Measurements from ENCODE around the gene SMIM3.
"Not testable (repeated sequence)": the region's sequence is repeated elsewhere in the genome, so short reads cannot be mapped to it uniquely, and the experiment has no call there.

SMIM3 gene

GRCh38 chr5:150778517-150779396 lies at the start of gene SMIM3:
Gene SMIM3, plus strand, starts transcription at chr5:150778757. Its CDS starts 16,684 bp downstream, at chr5:150795441.
- DNase-seq, result peak; percentile 73

GRCh38 chr5:150729859-150730258 lies 48.7 kb upstream of the SMIM3 start:
- no peak for DNase-seq

- no peak for DNase-seq
Measured at GRCh38 chr5:150731669-150732242, 46.8 kb upstream of the SMIM3 start.

GRCh38 chr5:150734579-150735384 lies 43.8 kb upstream of the SMIM3 start:
- no peak for DNase-seq

- DNase-seq, result no peak
Measured at GRCh38 chr5:150738862-150739261, 39.7 kb upstream of the SMIM3 start.

- no peak for DNase-seq
Measured at GRCh38 chr5:150740992-150741391, 37.6 kb upstream of the SMIM3 start.

GRCh38 chr5:150742455-150743141 lies 36.0 kb upstream of the SMIM3 start:
- DNase-seq, result not testable (repeated sequence)

GRCh38 chr5:150743142-150743488 lies 35.4 kb upstream of the SMIM3 start:
- not testable (repeated sequence) for DNase-seq

- no peak for DNase-seq
Measured at GRCh38 chr5:150750469-150750868, 28.1 kb upstream of the SMIM3 start.

- DNase-seq, result no peak
Measured at GRCh38 chr5:150751096-150751891, 27.3 kb upstream of the SMIM3 start.

- DNase-seq, result no peak
Measured at GRCh38 chr5:150753463-150753862, 25.1 kb upstream of the SMIM3 start.

- no peak for DNase-seq
Measured at GRCh38 chr5:150753863-150754262, 24.7 kb upstream of the SMIM3 start.

GRCh38 chr5:150757087-150757649 lies 21.4 kb upstream of the SMIM3 start:
- DNase-seq, result no peak

- DNase-seq, result no peak
Measured at GRCh38 chr5:150758203-150758530, 20.4 kb upstream of the SMIM3 start.

- peak; percentile 93 for DNase-seq
Measured at GRCh38 chr5:150758531-150759333, 19.8 kb upstream of the SMIM3 start, which contains the start of gene DCTN4. Gene DCTN4, minus strand, starts transcription at chr5:150759017. Its CDS starts 24 bp downstream, at chr5:150758993.

- DNase-seq, result no peak
Measured at GRCh38 chr5:150759334-150759583, 19.3 kb upstream of the SMIM3 start.

- no peak for DNase-seq
Measured at GRCh38 chr5:150762211-150762610, 16.3 kb upstream of the SMIM3 start.

- DNase-seq, result no peak
Measured at GRCh38 chr5:150763023-150763769, 15.4 kb upstream of the SMIM3 start.

- no peak for DNase-seq
Measured at GRCh38 chr5:150764530-150764929, 14.0 kb upstream of the SMIM3 start.

GRCh38 chr5:150765011-150765798 lies 13.4 kb upstream of the SMIM3 start:
- DNase-seq, result no peak

All from activated naive CD4-positive, alpha-beta T cell treated with anti-CD3 and anti-CD28 coated beads, Interleukin-2, amount 50 U/mL, for 16 hours (primary cell).